Right lobe of liver (tissue), 4 donors: ENCODE measurements around the gene ADA.

Experiments used
- CTCF ChIP-seq, 4 donors: fragments of 200-600 bp in 3 of 4; fragments of 450-650 bp in 1 of 4; IDR thresholded peaks; one replicate each; pipeline versions ENCODE4 v1.5.1 to v1.8.0; 2016 to 2022; ENCODE audit warnings: antibody characterized with exemption in 4 of 4, mild to moderate bottlenecking in 2 of 4
- POLR2A ChIP-seq: fragments of 450-650 bp; IDR thresholded peaks from one replicate; pipeline ENCODE4 v1.6.1; 2017; ENCODE audit warnings: antibody characterized with exemption, mild to moderate bottlenecking
- donor health status: DM: no; HTN: no; CAD: no.
- donor health status: DM: no; HTN: no; CAD: no.
- donor health status: DM: no; HTN: yes; CAD: no.

- no peak for TF ChIP-seq CTCF (IDR thresholded peaks at IDR 0.05)
- no peak for TF ChIP-seq POLR2A
Observed at GRCh38 chr20:44633187-44633810, 18.2 kb downstream of the ADA start.
